Activated T-helper 1 cell treated with Interleukin-2 at 50 U/mL for 16 hours (primary cell): ENCODE measurements around the gene TECPR1.

Experiments used
- DNase-seq: peaks from one replicate; pipeline ENCODE4 v3.0.0-alpha.2; 2020; ENCODE audit warnings: low read depth

Gene TECPR1

GRCh38 chr7:98251601-98252424 is at the start of gene TECPR1:
Gene TECPR1 (minus strand): TSS chr7:98252232. CDS start chr7:98246146, 6,086 bp downstream.
- DNase-seq, result peak; percentile 83

GRCh38 chr7:98300595-98301372 is 48.8 kb upstream of the TECPR1 start:
- DNase-seq, result no peak

GRCh38 chr7:98297626-98298286 is 45.7 kb upstream of the TECPR1 start:
- DNase-seq, result no peak

- DNase-seq, result no peak
These were observed 44.8 kb upstream of the TECPR1 start for GRCh38 chr7:98296833-98297232.

GRCh38 chr7:98295467-98296192 is 43.6 kb upstream of the TECPR1 start:
- no peak for DNase-seq

- DNase-seq, result no peak
These were observed 42.9 kb upstream of the TECPR1 start for GRCh38 chr7:98294798-98295382.

GRCh38 chr7:98294326-98294725 is 42.3 kb upstream of the TECPR1 start:
- no peak for DNase-seq

- no peak for DNase-seq
These were observed 41.7 kb upstream of the TECPR1 start for GRCh38 chr7:98293746-98294145.

GRCh38 chr7:98293265-98293664 is 41.2 kb upstream of the TECPR1 start:
- DNase-seq, result no peak

- no peak for DNase-seq
These were observed 39.7 kb upstream of the TECPR1 start for GRCh38 chr7:98291717-98292116.

- DNase-seq, result no peak
These were observed 37.4 kb upstream of the TECPR1 start for GRCh38 chr7:98289333-98289875.

- DNase-seq, result no peak
These were observed 36.2 kb upstream of the TECPR1 start for GRCh38 chr7:98288064-98288823.

GRCh38 chr7:98287486-98287959 is 35.5 kb upstream of the TECPR1 start:
- no peak for DNase-seq

- no peak for DNase-seq
These were observed 34.9 kb upstream of the TECPR1 start for GRCh38 chr7:98286701-98287485.

GRCh38 chr7:98286093-98286539 is 34.1 kb upstream of the TECPR1 start:
- DNase-seq, result no peak

GRCh38 chr7:98285157-98286092 is 33.4 kb upstream of the TECPR1 start:
- no peak for DNase-seq

GRCh38 chr7:98284335-98285036 is 32.5 kb upstream of the TECPR1 start:
- no peak for DNase-seq

GRCh38 chr7:98283887-98284222 is 31.8 kb upstream of the TECPR1 start:
- DNase-seq, result no peak
